ENCODE measurements around the gene LY6G6C. TPM values are rescaled to one million over a fixed set of nuclear protein-coding genes. Genes with fewer than 3 reads are reported as not detected.

LY6G6C gene
- total and polyA plus RNA-seq, 2 experiments from 2014 or later: not detected

DNA sequence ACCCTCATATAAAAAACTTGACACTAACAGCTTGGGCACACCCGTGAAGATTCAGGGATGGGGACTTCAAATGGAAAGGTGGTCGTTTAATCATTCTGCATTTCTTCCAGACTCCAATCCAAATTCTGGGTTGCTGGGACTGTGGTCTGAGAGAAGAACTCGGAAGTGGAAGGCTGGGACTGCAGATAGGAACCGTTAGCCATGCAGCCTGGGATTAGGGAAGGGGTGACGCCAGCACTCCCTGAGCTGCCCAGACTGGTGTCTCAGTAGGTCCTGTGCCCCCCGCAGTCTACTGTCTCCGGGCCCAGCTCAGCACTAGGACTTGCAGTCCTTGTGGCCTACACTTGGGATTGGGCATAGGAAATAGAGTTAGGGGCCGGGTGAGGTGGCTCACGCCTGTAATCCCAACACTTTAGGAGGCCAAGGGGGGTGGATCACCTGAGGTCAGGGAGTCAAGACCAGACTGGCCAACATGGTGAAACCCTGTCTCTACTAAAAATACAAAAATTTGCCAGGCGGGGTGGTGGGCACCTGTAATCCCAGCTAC lies 15.3 kb upstream of the LY6G6C start (continued):
- TF ChIP-seq, protein P1, sequence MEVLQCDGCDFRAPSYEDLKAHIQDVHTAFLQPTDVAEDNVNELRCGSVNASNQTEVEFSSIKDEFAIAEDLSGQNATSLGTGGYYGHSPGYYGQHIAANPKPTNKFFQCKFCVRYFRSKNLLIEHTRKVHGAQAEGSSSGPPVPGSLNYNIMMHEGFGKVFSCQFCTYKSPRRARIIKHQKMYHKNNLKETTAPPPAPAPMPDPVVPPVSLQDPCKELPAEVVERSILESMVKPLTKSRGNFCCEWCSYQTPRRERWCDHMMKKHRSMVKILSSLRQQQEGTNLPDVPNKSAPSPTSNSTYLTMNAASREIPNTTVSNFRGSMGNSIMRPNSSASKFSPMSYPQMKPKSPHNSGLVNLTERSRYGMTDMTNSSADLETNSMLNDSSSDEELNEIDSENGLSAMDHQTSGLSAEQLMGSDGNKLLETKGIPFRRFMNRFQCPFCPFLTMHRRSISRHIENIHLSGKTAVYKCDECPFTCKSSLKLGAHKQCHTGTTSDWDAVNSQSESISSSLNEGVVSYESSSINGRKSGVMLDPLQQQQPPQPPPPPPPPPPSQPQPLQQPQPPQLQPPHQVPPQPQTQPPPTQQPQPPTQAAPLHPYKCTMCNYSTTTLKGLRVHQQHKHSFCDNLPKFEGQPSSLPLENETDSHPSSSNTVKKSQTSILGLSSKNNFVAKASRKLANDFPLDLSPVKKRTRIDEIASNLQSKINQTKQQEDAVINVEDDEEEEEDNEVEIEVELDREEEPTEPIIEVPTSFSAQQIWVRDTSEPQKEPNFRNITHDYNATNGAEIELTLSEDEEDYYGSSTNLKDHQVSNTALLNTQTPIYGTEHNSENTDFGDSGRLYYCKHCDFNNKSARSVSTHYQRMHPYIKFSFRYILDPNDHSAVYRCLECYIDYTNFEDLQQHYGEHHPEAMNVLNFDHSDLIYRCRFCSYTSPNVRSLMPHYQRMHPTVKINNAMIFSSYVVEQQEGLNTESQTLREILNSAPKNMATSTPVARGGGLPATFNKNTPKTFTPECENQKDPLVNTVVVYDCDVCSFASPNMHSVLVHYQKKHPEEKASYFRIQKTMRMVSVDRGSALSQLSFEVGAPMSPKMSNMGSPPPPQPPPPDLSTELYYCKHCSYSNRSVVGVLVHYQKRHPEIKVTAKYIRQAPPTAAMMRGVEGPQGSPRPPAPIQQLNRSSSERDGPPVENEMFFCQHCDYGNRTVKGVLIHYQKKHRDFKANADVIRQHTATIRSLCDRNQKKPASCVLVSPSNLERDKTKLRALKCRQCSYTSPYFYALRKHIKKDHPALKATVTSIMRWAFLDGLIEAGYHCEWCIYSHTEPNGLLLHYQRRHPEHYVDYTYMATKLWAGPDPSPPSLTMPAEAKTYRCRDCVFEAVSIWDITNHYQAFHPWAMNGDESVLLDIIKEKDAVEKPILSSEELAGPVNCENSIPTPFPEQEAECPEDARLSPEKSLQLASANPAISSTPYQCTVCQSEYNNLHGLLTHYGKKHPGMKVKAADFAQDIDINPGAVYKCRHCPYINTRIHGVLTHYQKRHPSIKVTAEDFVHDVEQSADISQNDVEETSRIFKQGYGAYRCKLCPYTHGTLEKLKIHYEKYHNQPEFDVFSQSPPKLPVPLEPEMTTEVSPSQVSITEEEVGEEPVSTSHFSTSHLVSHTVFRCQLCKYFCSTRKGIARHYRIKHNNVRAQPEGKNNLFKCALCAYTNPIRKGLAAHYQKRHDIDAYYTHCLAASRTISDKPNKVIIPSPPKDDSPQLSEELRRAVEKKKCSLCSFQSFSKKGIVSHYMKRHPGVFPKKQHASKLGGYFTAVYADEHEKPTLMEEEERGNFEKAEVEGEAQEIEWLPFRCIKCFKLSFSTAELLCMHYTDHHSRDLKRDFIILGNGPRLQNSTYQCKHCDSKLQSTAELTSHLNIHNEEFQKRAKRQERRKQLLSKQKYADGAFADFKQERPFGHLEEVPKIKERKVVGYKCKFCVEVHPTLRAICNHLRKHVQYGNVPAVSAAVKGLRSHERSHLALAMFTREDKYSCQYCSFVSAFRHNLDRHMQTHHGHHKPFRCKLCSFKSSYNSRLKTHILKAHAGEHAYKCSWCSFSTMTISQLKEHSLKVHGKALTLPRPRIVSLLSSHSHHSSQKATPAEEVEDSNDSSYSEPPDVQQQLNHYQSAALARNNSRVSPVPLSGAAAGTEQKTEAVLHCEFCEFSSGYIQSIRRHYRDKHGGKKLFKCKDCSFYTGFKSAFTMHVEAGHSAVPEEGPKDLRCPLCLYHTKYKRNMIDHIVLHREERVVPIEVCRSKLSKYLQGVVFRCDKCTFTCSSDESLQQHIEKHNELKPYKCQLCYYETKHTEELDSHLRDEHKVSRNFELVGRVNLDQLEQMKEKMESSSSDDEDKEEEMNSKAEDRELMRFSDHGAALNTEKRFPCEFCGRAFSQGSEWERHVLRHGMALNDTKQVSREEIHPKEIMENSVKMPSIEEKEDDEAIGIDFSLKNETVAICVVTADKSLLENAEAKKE (CRISPR knock-in tag; IDR thresholded peaks at IDR 0.05): no peak
- TF ChIP-seq STAT1 (IDR thresholded peaks at IDR 0.05; ENCODE audit: unreplicated experiment) (no peak), ZNF331 (CRISPR knock-in tag; IDR thresholded peaks at IDR 0.05; ENCODE audit: low read depth) (no peak), EZH2phosphoT487 (IDR thresholded peaks at IDR 0.05; ENCODE audit: unreplicated experiment) (no peak), CREB1 (CRISPR knock-in tag; IDR thresholded peaks at IDR 0.05; ENCODE audit: low read depth) (no peak), JUNB (IDR thresholded peaks at IDR 0.05; ENCODE audit: unreplicated experiment) (no peak), EZH2 (IDR thresholded peaks at IDR 0.05; ENCODE audit: low read depth, unreplicated experiment) (no peak), POLR2AphosphoS5 (IDR thresholded peaks at IDR 0.05; ENCODE audit: low read depth) (no peak)
- TF ChIP-seq, protein P2, sequence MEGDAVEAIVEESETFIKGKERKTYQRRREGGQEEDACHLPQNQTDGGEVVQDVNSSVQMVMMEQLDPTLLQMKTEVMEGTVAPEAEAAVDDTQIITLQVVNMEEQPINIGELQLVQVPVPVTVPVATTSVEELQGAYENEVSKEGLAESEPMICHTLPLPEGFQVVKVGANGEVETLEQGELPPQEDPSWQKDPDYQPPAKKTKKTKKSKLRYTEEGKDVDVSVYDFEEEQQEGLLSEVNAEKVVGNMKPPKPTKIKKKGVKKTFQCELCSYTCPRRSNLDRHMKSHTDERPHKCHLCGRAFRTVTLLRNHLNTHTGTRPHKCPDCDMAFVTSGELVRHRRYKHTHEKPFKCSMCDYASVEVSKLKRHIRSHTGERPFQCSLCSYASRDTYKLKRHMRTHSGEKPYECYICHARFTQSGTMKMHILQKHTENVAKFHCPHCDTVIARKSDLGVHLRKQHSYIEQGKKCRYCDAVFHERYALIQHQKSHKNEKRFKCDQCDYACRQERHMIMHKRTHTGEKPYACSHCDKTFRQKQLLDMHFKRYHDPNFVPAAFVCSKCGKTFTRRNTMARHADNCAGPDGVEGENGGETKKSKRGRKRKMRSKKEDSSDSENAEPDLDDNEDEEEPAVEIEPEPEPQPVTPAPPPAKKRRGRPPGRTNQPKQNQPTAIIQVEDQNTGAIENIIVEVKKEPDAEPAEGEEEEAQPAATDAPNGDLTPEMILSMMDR (conservative IDR thresholded peaks at IDR 0.05; ENCODE audit: low read depth in 2 of 2): no peak
